Neuronal stem cell (in vitro differentiated cells): ENCODE measurements around the gene GCC2.
A peak's percentile ranks its signal among the peaks of the same experiment; 100 is the strongest.

Source experiments
- DNase-seq: peaks from one replicate; pipeline ENCODE4 v3.0.0-alpha.2; 2013; ENCODE audit warnings: low spot score
- H2AFZ ChIP-seq: one replicate; pipeline ENCODE4 v1.6.1; 2013; ENCODE audit warnings: mild to moderate bottlenecking, low read length, inconsistent platforms
- H2AK5ac ChIP-seq: 2 replicates; pipeline ENCODE4 v1.6.1; 2013; ENCODE audit warnings: low read depth, mild to moderate bottlenecking, inconsistent platforms, low read length, moderate library complexity, mixed read lengths
- H2BK120ac ChIP-seq: 2 replicates; pipeline ENCODE4 v1.6.1; 2013; ENCODE audit warnings: low read depth, mild to moderate bottlenecking, inconsistent platforms, low read length, moderate library complexity, mixed read lengths
- H2BK12ac ChIP-seq: one replicate; pipeline ENCODE4 v1.6.1; 2013; ENCODE audit warnings: low read length, inconsistent platforms
- H2BK15ac ChIP-seq: 2 replicates; pipeline ENCODE4 v1.6.1; 2013; ENCODE audit warnings: mild to moderate bottlenecking, low read length, inconsistent platforms, mixed read lengths
- H2BK5ac ChIP-seq: one replicate; pipeline ENCODE4 v1.6.1; 2013; ENCODE audit warnings: inconsistent platforms, mild to moderate bottlenecking, low read length, moderate library complexity
- H3K14ac ChIP-seq: one replicate; pipeline ENCODE4 v1.6.1; 2013; ENCODE audit warnings: low read length, inconsistent platforms
- H3K18ac ChIP-seq: 2 replicates; pipeline ENCODE4 v1.6.1; 2013; ENCODE audit warnings: low read length, inconsistent platforms
- H3K23ac ChIP-seq: 2 replicates; pipeline ENCODE4 v1.6.1; 2013; ENCODE audit warnings: low read depth, mild to moderate bottlenecking, mixed read lengths, low read length, inconsistent platforms; ENCODE audit not compliant: poor library complexity
- H3K27ac ChIP-seq: replicated peaks from 3 replicates; pipeline ENCODE4 v1.5.1; 2013; ENCODE audit warnings: low read length, inconsistent platforms
- H3K27me3 ChIP-seq, 3 experiments: 2 replicates each; pipeline ENCODE4 v1.6.1; 2013; ENCODE audit warnings: low read length in 3 of 3, mild to moderate bottlenecking in 2 of 3, inconsistent platforms in 1 of 3, low read depth in 1 of 3, mixed read lengths in 1 of 3, moderate library complexity in 1 of 3; ENCODE audit not compliant: control insufficient read depth in 3 of 3, insufficient read depth in 3 of 3
- H3K36me3 ChIP-seq, 2 donors: replicated peaks in 1 of 2; 2 replicates each; pipeline ENCODE4 v1.6.1; 2013; ENCODE audit warnings: low read length in 2 of 2; ENCODE audit not compliant: control insufficient read depth in 2 of 2, insufficient read depth in 2 of 2
- H3K4ac ChIP-seq: 2 replicates; pipeline ENCODE4 v1.6.1; 2013; ENCODE audit warnings: inconsistent platforms, mild to moderate bottlenecking, low read length, moderate library complexity
- H3K4me1 ChIP-seq, 2 donors: 1 replicate in 1 of 2; 2 replicates in 1 of 2; pipeline ENCODE4 v1.6.1; 2013; ENCODE audit warnings: low read length in 2 of 2, low read depth in 1 of 2; ENCODE audit not compliant: control insufficient read depth in 2 of 2, insufficient read depth in 1 of 2
- H3K4me2 ChIP-seq: one replicate; pipeline ENCODE4 v1.6.1; 2013; ENCODE audit warnings: mild to moderate bottlenecking, low read length, inconsistent platforms; ENCODE audit not compliant: insufficient read depth, poor library complexity, severe bottlenecking
- H3K4me3 ChIP-seq, 2 donors: 2 replicates each; pipeline ENCODE4 v1.5.1; 2013; ENCODE audit warnings: low read length in 2 of 2, mild to moderate bottlenecking in 2 of 2, inconsistent platforms in 1 of 2, moderate library complexity in 1 of 2
- H3K79me1 ChIP-seq: one replicate; pipeline ENCODE4 v1.6.1; 2013; ENCODE audit warnings: low read depth, mild to moderate bottlenecking, inconsistent platforms, low read length, moderate library complexity
- H3K9ac ChIP-seq: one replicate; pipeline ENCODE4 v1.6.1; 2013; ENCODE audit warnings: mild to moderate bottlenecking, low read depth, low read length, inconsistent platforms; ENCODE audit not compliant: poor library complexity
- H3K9me3 ChIP-seq, 2 donors: replicated peaks in 1 of 2; 2 replicates each; pipeline versions ENCODE3 to v1.6.1; 2013; ENCODE audit warnings: low read length in 2 of 2, mild to moderate bottlenecking in 2 of 2, inconsistent platforms in 1 of 2, low read depth in 1 of 2, mixed read lengths in 1 of 2, moderate library complexity in 1 of 2; ENCODE audit not compliant: control insufficient read depth in 2 of 2, insufficient read depth in 1 of 2
- H4K8ac ChIP-seq: one replicate; pipeline ENCODE4 v1.6.1; 2013; ENCODE audit warnings: low read depth, mild to moderate bottlenecking, inconsistent platforms, low read length, moderate library complexity
- H4K91ac ChIP-seq: one replicate; pipeline ENCODE4 v1.6.1; 2013; ENCODE audit warnings: low read length, low read depth, mild to moderate bottlenecking, inconsistent platforms; ENCODE audit not compliant: poor library complexity
- WGBS, 2 donors: extraction: QIAGEN DNeasy Blood & Tissue Kit; methylation state at CpG; one replicate each; pipeline ENCODE4 v1.1.7; 2013; ENCODE audit warnings: missing lambda C conversion rate in 2 of 2, mixed read lengths in 1 of 2; ENCODE audit not compliant: insufficient read length in 2 of 2, insufficient replicate concordance in 1 of 2; ENCODE audit errors: extremely low coverage in 2 of 2; 5-methylcytosine and 5-hydroxymethylcytosine counted together

Gene GCC2

GRCh38 chr2:108538000-108538625 lies 89.1 kb downstream of the GCC2 start:
- Histone ChIP-seq H3K4ac (no peak overlapping the region), H3K4me1 (peaks cover 3 to 24% of the 10 kb centered on the region in 2 donors), H4K8ac (no peak overlapping the region), H2BK120ac (no peak overlapping the region), H2BK5ac (no peak overlapping the region), H2AK5ac (no peak overlapping the region), H3K36me3 (peaks cover 3 to 10% of the 10 kb centered on the region in 2 donors), H3K14ac (no peak overlapping the region), H3K79me1 (no peaks in the 10 kb centered on the region), H3K23ac (no peak overlapping the region), H2BK12ac (no peak overlapping the region), H3K4me2 (no peak overlapping the region), H3K27ac (no peak overlapping the region), H4K91ac (no peak overlapping the region), H3K9me3 (peaks cover 0 to 12% of the 10 kb centered on the region in 2 donors), H3K27me3 (no peaks in the 10 kb centered on the region), H2BK15ac (no peak overlapping the region), H2AFZ (no peak overlapping the region), H3K18ac (peak overlapping the region; percentile 22), H3K9ac (no peak overlapping the region), H3K4me3 (no peak overlapping the region)
- WGBS, 2 donors = no CpG with 5 or more reads among the region's 5 CpGs
- DNase-seq = no peak

GRCh38 chr2:108541451-108541850 lies 92.4 kb downstream of the GCC2 start:
- Histone ChIP-seq H3K79me1 (no peaks in the 10 kb centered on the region), H3K23ac (no peak overlapping the region), H3K4me3 (no peak overlapping the region), H3K4me1 (peaks cover 3 to 15% of the 10 kb centered on the region in 2 donors), H4K8ac (no peak overlapping the region), H2AFZ (no peak overlapping the region), H3K9me3 (peaks cover 2 to 30% of the 10 kb centered on the region in 2 donors), H2AK5ac (no peak overlapping the region), H3K4me2 (no peak overlapping the region), H3K18ac (no peak overlapping the region), H2BK15ac (no peak overlapping the region), H3K14ac (no peak overlapping the region), H3K9ac (no peak overlapping the region), H3K36me3 (peaks cover 3 to 10% of the 10 kb centered on the region in 2 donors), H2BK5ac (no peak overlapping the region), H3K4ac (no peak overlapping the region), H4K91ac (no peak overlapping the region), H2BK12ac (no peak overlapping the region), H2BK120ac (no peak overlapping the region), H3K27ac (no peak overlapping the region), H3K27me3 (no peaks in the 10 kb centered on the region)
- no CpG with 5 or more reads among the region's 4 CpGs for WGBS, 2 donors
- no peak for DNase-seq

- H3K14ac ChIP-seq = no peak overlapping the region
- H2AK5ac ChIP-seq = no peak overlapping the region
- no peak overlapping the region for H3K4ac ChIP-seq
- H3K27me3 ChIP-seq = no peaks in the 10 kb centered on the region
- no peak overlapping the region for H2BK15ac ChIP-seq
- no peak overlapping the region for H2AFZ ChIP-seq
- peaks cover 2 to 30% of the 10 kb centered on the region in 2 donors for H3K9me3 ChIP-seq
- no CpG with 5 or more reads among the region's 4 CpGs for WGBS, 2 donors
- no peak overlapping the region for H3K9ac ChIP-seq
- H3K18ac ChIP-seq = no peak overlapping the region
- no peak overlapping the region for H4K8ac ChIP-seq
- no peak overlapping the region for H3K23ac ChIP-seq
- H3K79me1 ChIP-seq = no peaks in the 10 kb centered on the region
- H2BK5ac ChIP-seq = no peak overlapping the region
- DNase-seq = no peak
- no peak overlapping the region for H4K91ac ChIP-seq
- peaks cover 3 to 11% of the 10 kb centered on the region in 2 donors for H3K4me1 ChIP-seq
- no peak overlapping the region for H3K27ac ChIP-seq
- H3K36me3 ChIP-seq = peaks cover 3 to 10% of the 10 kb centered on the region in 2 donors
- H2BK120ac ChIP-seq = no peak overlapping the region
- no peak overlapping the region for H3K4me2 ChIP-seq
- no peak overlapping the region for H2BK12ac ChIP-seq
- H3K4me3 ChIP-seq = no peak overlapping the region
These were observed 93.1 kb downstream of the GCC2 start for GRCh38 chr2:108542071-108542470.

GRCh38 chr2:108547606-108548005 lies 98.6 kb downstream of the GCC2 start:
- Histone ChIP-seq H2BK12ac (no peak overlapping the region), H2AK5ac (no peak overlapping the region), H3K4me1 (no peaks in the 10 kb centered on the region), H3K36me3 (peaks cover 0 to 3% of the 10 kb centered on the region in 2 donors), H3K4me2 (no peak overlapping the region), H3K14ac (no peak overlapping the region), H3K9ac (no peak overlapping the region), H2BK15ac (no peak overlapping the region), H3K9me3 (peaks cover 2 to 24% of the 10 kb centered on the region in 2 donors), H3K79me1 (no peaks in the 10 kb centered on the region), H4K8ac (no peak overlapping the region), H3K27ac (no peak overlapping the region), H3K4me3 (no peak overlapping the region), H3K4ac (no peak overlapping the region), H2AFZ (no peak overlapping the region), H4K91ac (no peak overlapping the region), H3K18ac (no peak overlapping the region), H2BK120ac (no peak overlapping the region), H3K27me3 (no peaks in the 10 kb centered on the region), H3K23ac (no peak overlapping the region), H2BK5ac (no peak overlapping the region)
- no CpG with 5 or more reads among the region's 5 CpGs for WGBS, 2 donors
- no peak for DNase-seq
